KMS-11 (cell line): ENCODE measurements around the gene SPRYD3.

ENCODE experiments used
- H2AFZ ChIP-seq: fragments of 200-600 bp; sonication (generic); 2 replicates; pipeline ENCODE4 v1.6.1; 2016; ENCODE audit warnings: antibody characterized with exemption, mixed run types, low read depth
- H3K27ac ChIP-seq: fragments of 200-600 bp; sonication (generic); 2 replicates; pipeline ENCODE4 v1.6.1; 2016; ENCODE audit warnings: mild to moderate bottlenecking, mixed run types
- H3K27me3 ChIP-seq: fragments of 200-600 bp; sonication (generic); 2 replicates; pipeline ENCODE4 v1.6.1; 2017; ENCODE audit warnings: mild to moderate bottlenecking, low read depth, mixed run types, moderate library complexity; ENCODE audit not compliant: insufficient read depth
- H3K36me3 ChIP-seq: fragments of 200-600 bp; sonication (generic); 2 replicates; pipeline ENCODE4 v1.6.1; 2017; ENCODE audit warnings: mild to moderate bottlenecking, mixed run types; ENCODE audit not compliant: insufficient read depth
- H3K4me1 ChIP-seq: fragments of 200-600 bp; sonication (generic); 2 replicates; pipeline ENCODE4 v1.6.1; 2016; ENCODE audit warnings: mild to moderate bottlenecking, low read depth, mixed run types; ENCODE audit not compliant: poor library complexity, severe bottlenecking
- H3K4me2 ChIP-seq: fragments of 200-600 bp; sonication (generic); 2 replicates; pipeline ENCODE4 v1.7.0; 2016; ENCODE audit warnings: mild to moderate bottlenecking, mixed run types
- H3K4me3 ChIP-seq: fragments of 200-600 bp; sonication (generic); IDR thresholded peaks from 2 replicates; pipeline ENCODE4 v1.6.1; 2017; ENCODE audit warnings: low read depth, low read length, mixed read lengths; ENCODE audit not compliant: insufficient read depth
- H3K79me2 ChIP-seq: fragments of 200-600 bp; sonication (generic); 2 replicates; pipeline ENCODE4 v1.6.1; 2016; ENCODE audit warnings: low read depth, mixed run types; ENCODE audit not compliant: insufficient read depth
- H3K9ac ChIP-seq: fragments of 200-600 bp; sonication (generic); 2 replicates; pipeline ENCODE4 v1.6.1; 2016; ENCODE audit warnings: mild to moderate bottlenecking, mixed run types
- H4K20me1 ChIP-seq: fragments of 200-600 bp; sonication (generic); 2 replicates; pipeline ENCODE4 v1.6.1; 2016; ENCODE audit warnings: mild to moderate bottlenecking, mixed run types; ENCODE audit not compliant: insufficient read depth
- TF ChIP-seq, protein P1 (sequence below): fragments of 200-600 bp; sonication (generic); conservative IDR thresholded peaks from 2 replicates; pipeline ENCODE4 v1.6.1; 2017; ENCODE audit warnings: low read depth, mild to moderate bottlenecking, antibody characterized with exemption, low read length, moderate library complexity, mixed read lengths

Gene SPRYD3

DNA sequence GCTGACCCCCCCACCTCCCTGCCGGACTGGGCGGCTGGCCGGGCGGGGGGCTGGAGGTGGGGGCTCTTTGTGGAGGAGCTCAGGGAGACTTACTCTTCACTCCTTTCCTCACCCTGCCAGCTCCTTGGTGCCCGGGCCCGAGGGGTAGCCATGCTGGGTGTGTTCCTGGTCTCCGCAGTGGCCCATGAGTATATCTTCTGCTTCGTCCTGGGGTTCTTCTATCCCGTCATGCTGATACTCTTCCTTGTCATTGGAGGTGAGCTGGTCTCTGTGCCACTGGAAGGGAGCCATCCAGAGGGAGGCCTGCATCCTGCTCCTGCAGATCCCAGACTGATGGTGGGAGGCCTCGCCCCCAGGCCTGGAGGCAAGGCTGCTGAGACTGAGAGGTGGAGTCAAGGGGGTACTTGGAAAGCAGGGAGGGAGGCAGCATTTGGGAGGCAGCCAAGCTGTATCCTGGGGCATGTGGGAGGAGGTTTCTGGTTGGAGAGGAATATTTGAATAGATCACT is 43.8 kb upstream of the SPRYD3 start:
- H3K4me1 ChIP-seq: no peaks in the 10 kb centered on the region
- H3K27me3 ChIP-seq: no peaks in the 10 kb centered on the region
- H3K79me2 ChIP-seq: no peaks in the 10 kb centered on the region
- TF ChIP-seq, protein P1, sequence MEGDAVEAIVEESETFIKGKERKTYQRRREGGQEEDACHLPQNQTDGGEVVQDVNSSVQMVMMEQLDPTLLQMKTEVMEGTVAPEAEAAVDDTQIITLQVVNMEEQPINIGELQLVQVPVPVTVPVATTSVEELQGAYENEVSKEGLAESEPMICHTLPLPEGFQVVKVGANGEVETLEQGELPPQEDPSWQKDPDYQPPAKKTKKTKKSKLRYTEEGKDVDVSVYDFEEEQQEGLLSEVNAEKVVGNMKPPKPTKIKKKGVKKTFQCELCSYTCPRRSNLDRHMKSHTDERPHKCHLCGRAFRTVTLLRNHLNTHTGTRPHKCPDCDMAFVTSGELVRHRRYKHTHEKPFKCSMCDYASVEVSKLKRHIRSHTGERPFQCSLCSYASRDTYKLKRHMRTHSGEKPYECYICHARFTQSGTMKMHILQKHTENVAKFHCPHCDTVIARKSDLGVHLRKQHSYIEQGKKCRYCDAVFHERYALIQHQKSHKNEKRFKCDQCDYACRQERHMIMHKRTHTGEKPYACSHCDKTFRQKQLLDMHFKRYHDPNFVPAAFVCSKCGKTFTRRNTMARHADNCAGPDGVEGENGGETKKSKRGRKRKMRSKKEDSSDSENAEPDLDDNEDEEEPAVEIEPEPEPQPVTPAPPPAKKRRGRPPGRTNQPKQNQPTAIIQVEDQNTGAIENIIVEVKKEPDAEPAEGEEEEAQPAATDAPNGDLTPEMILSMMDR: no peak
- H3K9ac ChIP-seq: no peak overlapping the region
- H2AFZ ChIP-seq: no peak overlapping the region
- no peak overlapping the region for H3K4me2 ChIP-seq
- no peaks in the 10 kb centered on the region for H3K36me3 ChIP-seq
- H4K20me1 ChIP-seq: no peaks in the 10 kb centered on the region
- no peak overlapping the region for H3K4me3 ChIP-seq
- H3K27ac ChIP-seq: no peak overlapping the region

- H3K27ac ChIP-seq: no peak overlapping the region
- H3K27me3 ChIP-seq: no peaks in the 10 kb centered on the region
- H3K36me3 ChIP-seq: no peaks in the 10 kb centered on the region
- H3K9ac ChIP-seq: no peak overlapping the region
- no peaks in the 10 kb centered on the region for H3K4me1 ChIP-seq
- no peaks in the 10 kb centered on the region for H3K79me2 ChIP-seq
- H2AFZ ChIP-seq: no peak overlapping the region
- TF ChIP-seq, protein P1: no peak
- no peak overlapping the region for H3K4me3 ChIP-seq
- H4K20me1 ChIP-seq: no peaks in the 10 kb centered on the region
- H3K4me2 ChIP-seq: no peak overlapping the region
Observed at GRCh38 chr12:53120685-53121525, 41.7 kb upstream of the SPRYD3 start.

DNA sequence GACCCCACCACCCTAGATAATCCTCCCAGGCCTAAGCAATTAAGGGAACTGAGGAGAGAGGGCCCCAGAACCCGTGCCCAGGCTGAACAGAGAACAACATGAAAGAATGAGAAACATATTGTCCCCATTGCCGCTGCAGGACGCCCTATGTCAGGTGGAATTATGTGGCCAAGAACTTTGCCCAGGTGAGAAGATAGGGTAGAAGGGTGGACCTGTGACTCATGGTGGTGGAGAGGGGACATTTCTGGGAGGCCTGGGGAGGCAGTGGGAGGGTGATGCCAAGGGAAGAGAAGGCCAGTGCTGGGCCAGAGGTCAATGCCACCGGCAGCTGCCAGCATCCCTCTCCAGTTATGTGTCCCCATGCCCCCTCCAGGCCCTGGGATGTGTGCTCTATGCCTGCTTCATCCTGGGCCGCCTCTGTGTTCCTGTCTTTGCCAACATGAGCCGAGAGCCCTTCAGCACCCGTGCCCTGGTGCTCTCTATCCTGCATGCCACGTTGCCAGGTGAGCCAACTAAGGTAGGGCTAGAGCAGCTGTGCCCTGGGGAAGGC is 39.6 kb upstream of the SPRYD3 start:
- H3K4me1 ChIP-seq: no peaks in the 10 kb centered on the region
- TF ChIP-seq, protein P1: no peak
- H3K9ac ChIP-seq: no peak overlapping the region
- no peaks in the 10 kb centered on the region for H3K79me2 ChIP-seq
- H2AFZ ChIP-seq: no peak overlapping the region
- no peak overlapping the region for H3K4me2 ChIP-seq
- no peaks in the 10 kb centered on the region for H3K27me3 ChIP-seq
- no peaks in the 10 kb centered on the region for H4K20me1 ChIP-seq
- H3K36me3 ChIP-seq: no peaks in the 10 kb centered on the region
- no peak overlapping the region for H3K27ac ChIP-seq
- no peak overlapping the region for H3K4me3 ChIP-seq

GRCh38 chr12:53115891-53116648 is 36.9 kb upstream of the SPRYD3 start:
- Histone ChIP-seq H3K27me3 (no peaks in the 10 kb centered on the region), H4K20me1 (no peaks in the 10 kb centered on the region), H3K4me2 (no peak overlapping the region), H3K36me3 (no peaks in the 10 kb centered on the region), H3K27ac (no peak overlapping the region), H3K4me3 (no peak overlapping the region), H3K4me1 (no peaks in the 10 kb centered on the region), H3K9ac (no peak overlapping the region), H2AFZ (no peak overlapping the region), H3K79me2 (no peaks in the 10 kb centered on the region)
- TF ChIP-seq, protein P1: no peak
